AG10803 (cell line): Measurements from ENCODE around the gene TUBB6.

Experiments
- DNase-seq: peaks from one replicate; pipeline ENCODE4 v3.0.0; 2010; ENCODE audit warnings: low read depth
- H3K4me3 ChIP-seq: 2 replicates; pipeline ENCODE4 v1.5.1; 2011; ENCODE audit warnings: mild to moderate bottlenecking, low read length, control low read depth
- CTCF ChIP-seq: conservative IDR thresholded peaks from 2 replicates; pipeline ENCODE4 v1.5.1; 2011; ENCODE audit warnings: mild to moderate bottlenecking, low read length, control low read depth, inconsistent platforms

Gene TUBB6

GRCh38 chr18:12291690-12292089 lies 16.4 kb upstream of the TUBB6 start:
- TF ChIP-seq CTCF: no peak
- DNase-seq: no peak
- no peak overlapping the region for H3K4me3 ChIP-seq

DNA sequence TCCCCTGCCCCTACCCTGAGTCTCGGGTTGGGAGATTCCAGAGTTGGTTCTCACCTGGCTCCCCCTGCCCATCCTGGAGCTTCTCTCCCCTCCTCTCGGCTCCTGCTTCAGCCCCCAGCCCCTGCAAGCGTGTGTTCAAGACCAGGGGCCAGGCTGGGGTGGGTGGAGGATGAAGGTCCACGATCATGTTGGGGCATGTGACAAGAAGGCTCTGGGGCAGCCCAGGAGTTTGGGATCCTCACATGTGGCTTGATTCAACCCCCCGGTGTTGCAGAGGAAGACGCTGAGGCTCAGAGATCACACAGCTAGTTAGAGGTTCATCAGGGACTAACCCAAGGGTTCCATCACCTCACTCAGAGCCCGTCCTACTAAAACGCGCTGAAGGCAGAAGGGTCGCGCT lies 14.2 kb upstream of the TUBB6 start:
- no peak overlapping the region for H3K4me3 ChIP-seq
- no peak for DNase-seq
- TF ChIP-seq CTCF: no peak

DNA sequence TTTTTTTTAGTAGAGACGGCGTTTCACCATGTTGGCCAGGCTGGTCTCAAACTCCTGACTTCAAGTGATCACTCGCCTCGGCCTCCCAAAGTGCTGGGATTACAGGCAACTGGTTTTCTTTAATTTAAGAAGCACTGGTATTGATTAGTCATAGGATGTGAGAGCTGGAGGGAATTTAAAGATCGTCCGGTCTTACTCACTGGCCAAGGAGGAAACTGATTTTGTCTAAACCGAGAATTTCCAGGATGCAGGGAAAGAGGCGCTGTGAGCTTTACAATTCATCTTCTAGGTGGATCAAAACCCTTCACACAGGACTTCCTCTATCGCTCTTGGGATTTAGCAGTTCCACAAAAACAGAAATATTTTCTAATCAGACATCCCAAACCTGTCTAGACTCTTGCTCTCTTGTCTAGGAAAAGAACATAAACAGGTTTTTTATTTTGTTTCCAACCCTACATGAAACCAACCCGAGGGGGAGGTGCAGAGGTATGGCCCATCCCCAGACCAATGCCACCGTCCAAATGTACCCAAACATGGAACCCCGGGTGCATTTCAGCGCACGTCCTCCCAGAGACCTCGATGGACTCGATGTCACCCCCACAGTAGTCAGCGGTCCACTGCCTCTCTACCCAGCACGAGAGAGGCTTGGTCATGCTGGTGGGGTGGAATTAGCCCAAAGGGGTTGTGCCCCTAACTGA lies 12.5 kb upstream of the TUBB6 start:
- no peak for TF ChIP-seq CTCF
- no peak overlapping the region for H3K4me3 ChIP-seq
- peak; percentile 45 for DNase-seq

- H3K4me3 ChIP-seq: no peak overlapping the region
- peak; percentile 27 for DNase-seq
- TF ChIP-seq CTCF: no peak
Observed at GRCh38 chr18:12296087-12296403, 12.0 kb upstream of the TUBB6 start.

DNA sequence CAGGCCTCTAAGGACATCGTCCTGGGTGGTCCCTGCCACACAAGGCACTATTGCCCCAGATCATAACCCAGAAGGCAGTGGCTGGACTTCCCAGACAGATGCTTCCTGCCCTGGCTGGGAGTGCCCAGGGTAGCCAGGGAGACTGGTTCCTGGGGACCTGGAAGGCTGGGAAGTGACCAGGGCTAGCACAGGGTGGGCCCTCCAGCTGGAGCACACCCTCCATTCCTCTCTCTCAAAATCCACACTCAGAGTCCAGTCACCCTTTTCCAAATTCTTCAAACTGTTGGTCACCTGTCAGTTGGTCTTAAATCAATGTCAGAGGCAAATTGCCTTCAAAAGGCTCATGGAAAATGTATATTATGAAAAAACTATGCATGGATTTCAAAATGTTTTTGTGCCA lies 11.6 kb upstream of the TUBB6 start:
- TF ChIP-seq CTCF: no peak
- no peak overlapping the region for H3K4me3 ChIP-seq
- no peak for DNase-seq

GRCh38 chr18:12299862-12300261 lies 8.2 kb upstream of the TUBB6 start:
- no peak for TF ChIP-seq CTCF
- DNase-seq: no peak
- H3K4me3 ChIP-seq: no peak overlapping the region

DNA sequence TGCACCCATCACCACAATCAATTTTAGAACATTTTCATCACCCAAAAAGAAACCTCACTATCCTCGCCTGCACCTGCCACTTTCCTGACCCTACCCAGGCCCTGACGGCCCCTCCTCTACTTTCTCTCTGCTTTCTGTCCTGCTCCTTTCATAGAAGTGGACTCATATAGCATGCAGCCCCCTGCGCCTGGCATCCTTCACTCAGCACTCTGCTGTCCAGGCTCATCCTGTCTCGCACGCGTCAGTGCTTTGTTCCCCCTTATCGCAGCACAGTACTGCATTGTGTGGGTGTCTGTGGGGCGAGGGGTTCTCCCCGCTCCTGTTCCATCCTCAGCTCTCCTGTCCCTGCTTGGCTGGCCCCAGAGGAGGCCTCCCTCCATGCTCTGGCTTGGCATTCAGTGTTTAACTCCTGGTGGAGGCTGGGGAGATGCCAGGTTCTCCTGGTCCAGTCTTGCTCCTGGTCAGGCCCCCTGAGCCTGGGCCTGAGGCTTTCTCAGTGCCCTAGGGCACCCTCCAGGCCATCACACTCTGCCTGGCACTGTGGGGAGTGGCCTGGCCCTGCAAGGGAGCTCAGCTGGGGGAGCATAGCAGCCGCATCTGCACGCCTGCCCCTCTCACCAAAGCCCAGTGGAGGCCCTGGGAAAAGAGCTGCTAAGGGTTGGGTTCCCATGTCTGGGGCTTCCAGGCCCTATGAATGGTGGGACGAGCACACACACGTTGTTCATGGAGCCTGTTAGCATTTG lies 6.6 kb upstream of the TUBB6 start:
- no peak for DNase-seq
- no peak overlapping the region for H3K4me3 ChIP-seq
- no peak for TF ChIP-seq CTCF
